Aorta (tissue), 5 donors: Measurements from ENCODE around the gene OPTC. TPM values are rescaled to one million over a fixed set of nuclear protein-coding genes. Genes with fewer than 3 reads are reported as not detected.

ENCODE experiments used
- ATAC-seq: fragments of 200-7000 bp; cut with Tn5 transposase; one replicate; pipeline ENCODE4 v1.9.1; 2022; ENCODE audit warnings: moderate library complexity; ENCODE audit not compliant: low FRiP score
- DNase-seq, 2 donors: peaks; one replicate each; pipeline ENCODE4 v3.0.0-alpha.2; 2020
- H3K27ac ChIP-seq, 2 donors: one replicate each; pipeline ENCODE4 v1.5.1; 2013; ENCODE audit warnings: low read length in 2 of 2, mild to moderate bottlenecking in 2 of 2, moderate library complexity in 2 of 2, control low read depth in 1 of 2, inconsistent platforms in 1 of 2, low read depth in 1 of 2
- H3K27me3 ChIP-seq, 2 donors: one replicate each; pipeline ENCODE4 v1.6.1; 2013; ENCODE audit warnings: control low read depth in 1 of 2, low read length in 1 of 2, mild to moderate bottlenecking in 1 of 2, moderate library complexity in 1 of 2; ENCODE audit not compliant: insufficient read depth in 2 of 2, control insufficient read depth in 1 of 2
- H3K36me3 ChIP-seq, 2 donors: one replicate each; pipeline ENCODE4 v1.6.1; 2013; ENCODE audit warnings: control low read depth in 1 of 2, low read length in 1 of 2, mild to moderate bottlenecking in 1 of 2; ENCODE audit not compliant: insufficient read depth in 2 of 2, control insufficient read depth in 1 of 2
- H3K4me1 ChIP-seq, 2 donors: one replicate each; pipeline ENCODE4 v1.6.1; 2013; ENCODE audit warnings: low read length in 2 of 2, control low read depth in 1 of 2, mild to moderate bottlenecking in 1 of 2, moderate library complexity in 1 of 2; ENCODE audit not compliant: insufficient read depth in 2 of 2, control insufficient read depth in 1 of 2
- H3K4me3 ChIP-seq, 2 donors: one replicate each; pipeline ENCODE4 v1.5.1; 2013; ENCODE audit warnings: low read length in 2 of 2, control low read depth in 1 of 2, mild to moderate bottlenecking in 1 of 2
- H3K9me3 ChIP-seq: one replicate; pipeline ENCODE4 v1.6.1; 2013; ENCODE audit warnings: mild to moderate bottlenecking, low read length; ENCODE audit not compliant: control insufficient read depth
- WGBS, 2 donors: extraction: QIAGEN DNeasy Blood & Tissue Kit; methylation state at CpG; one replicate each; pipeline ENCODE4 v1.1.7; 2013; 5-methylcytosine and 5-hydroxymethylcytosine counted together
- intact Hi-C, 2 donors: fragments of 100-400 bp; cut with DNase I; formaldehyde crosslinking; loops; one replicate each; pipeline versions ENCODE4 v1.14.2 to v1.15.0; 2022
- polyA plus RNA-seq, 2 donors: library from polyadenylated mRNA; stranded (reverse); fragments of 200-250 nt; gene quantifications; one replicate each; pipeline ENCODE4 v1.2.3, GENCODE V29; 2013
- total RNA-seq, 2 donors: library from RNA; stranded (reverse); fragmentation: NEBNext Ultra II Directional; extraction: Animal tissue kit (Norgen Biotek cat#: 25700); gene quantifications; one replicate each; pipeline ENCODE4 v1.2.1, GENCODE V29; 2021
- donor health status: healthy with polysubstance abuse.
- donor health status: Bipolar disorder and iron deficiency.
- donor health status: DM: no; HTN: no; CAD: no.
- donor health status: DM: no; HTN: no; CAD: no.
- donor health status: DM: yes; HTN: yes; CAD: no.

Gene OPTC
- total and polyA plus RNA-seq, 4 donors: 0.56 TPM; not detected in 3

- Histone ChIP-seq H3K36me3 (no peaks in the 10 kb centered on the region), H3K27me3 (no peaks in the 10 kb centered on the region), H3K27ac (no peak overlapping the region), H3K4me1 (peaks cover 2 to 9% of the 10 kb centered on the region in 2 donors), H3K4me3 (no peak overlapping the region), H3K9me3 (no peaks in the 10 kb centered on the region)
- WGBS, 2 donors: 85 to 89% methylated on average over 4 of the region's 4 CpGs
- ATAC-seq: no peak
- no peak for DNase-seq
- intact Hi-C loops: no loop called here
These were observed 53.2 kb downstream of the OPTC start for GRCh38 chr1:203547147-203547546.

DNA sequence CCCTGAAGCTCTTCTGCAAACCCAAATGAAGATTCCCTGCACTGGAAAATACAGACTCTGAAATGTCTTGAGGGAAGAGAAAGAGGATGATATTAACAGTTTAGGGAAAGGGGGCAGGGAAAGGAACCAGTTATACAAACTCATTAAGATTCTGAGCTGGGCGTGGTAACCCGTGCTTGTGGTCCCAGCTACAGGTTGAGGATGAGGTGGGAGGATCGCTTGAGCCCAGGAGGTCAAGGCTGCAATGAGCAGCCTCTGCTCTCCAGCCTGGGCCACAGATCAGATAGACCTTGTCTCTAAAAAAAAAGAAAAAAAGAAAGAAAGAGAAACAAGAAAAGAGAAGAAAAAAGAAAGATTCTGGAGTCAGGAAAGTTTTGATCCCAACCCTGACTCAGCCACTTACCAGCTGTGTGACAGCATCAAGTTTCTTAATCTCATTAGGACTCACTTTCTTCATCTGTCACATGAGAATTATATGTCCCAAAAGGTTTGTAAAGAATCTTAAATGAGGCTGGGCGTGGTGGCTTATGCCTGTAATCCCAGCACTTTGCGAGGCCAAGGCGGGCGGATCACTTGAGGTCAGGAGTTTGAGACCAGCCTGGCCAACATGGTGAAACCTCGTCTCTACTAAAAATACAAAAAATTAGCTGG lies 53.9 kb downstream of the OPTC start:
- intact Hi-C loops: no loop called here
- 88 to 92% methylated on average over 8 of the region's 8 CpGs for WGBS, 2 donors
- H3K27me3 ChIP-seq: no peaks in the 10 kb centered on the region
- ATAC-seq (no peak), DNase-seq (no peak)
- no peak overlapping the region for H3K27ac ChIP-seq
- H3K4me3 ChIP-seq: no peak overlapping the region
- H3K4me1 ChIP-seq: peaks cover 2 to 9% of the 10 kb centered on the region in 2 donors
- no peaks in the 10 kb centered on the region for H3K36me3 ChIP-seq
- H3K9me3 ChIP-seq: no peaks in the 10 kb centered on the region

DNA sequence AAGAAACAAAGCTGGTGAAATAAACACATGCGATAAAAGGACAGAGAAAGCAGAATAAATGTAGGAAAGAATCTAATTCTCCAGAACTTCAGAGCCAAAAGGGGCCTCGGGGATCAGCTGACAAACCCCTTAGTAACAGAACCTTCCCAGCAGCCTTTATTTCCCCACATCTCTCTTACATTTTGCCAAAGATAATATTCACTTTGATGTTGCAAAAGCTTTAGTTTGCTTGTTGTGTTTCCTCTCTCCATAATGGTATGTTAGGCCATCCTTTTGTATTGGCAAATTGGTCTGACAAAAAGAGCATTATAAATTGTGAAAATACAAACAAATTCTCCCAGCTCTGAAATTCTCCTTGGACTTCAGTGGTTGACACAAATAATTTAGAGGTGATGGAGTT lies 54.9 kb downstream of the OPTC start:
- H3K27ac ChIP-seq: no peak overlapping the region
- intact Hi-C loops: no loop called here

DNA sequence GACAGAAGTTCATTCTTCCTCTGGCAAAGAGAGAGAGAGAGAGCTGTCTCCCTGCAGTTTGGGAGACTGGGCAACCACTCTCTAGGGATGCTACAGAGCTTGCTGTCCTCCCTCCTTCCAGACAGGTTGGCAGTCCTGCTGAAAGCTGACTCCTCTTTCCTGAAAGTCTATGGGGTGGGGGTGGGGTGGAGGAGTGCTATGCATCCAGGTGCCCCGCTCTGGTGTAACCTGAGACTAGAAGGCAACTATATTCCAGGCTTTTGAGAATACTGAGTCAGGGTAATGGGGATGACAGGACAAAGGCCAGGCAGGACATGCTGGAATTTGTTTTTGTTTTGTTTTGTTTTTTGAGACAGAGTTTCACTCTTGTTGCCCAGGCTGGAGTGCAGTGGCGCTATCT lies 55.4 kb downstream of the OPTC start:
- no peak for DNase-seq
- no peaks in the 10 kb centered on the region for H3K9me3 ChIP-seq
- intact Hi-C loops: no loop called here
- no peaks in the 10 kb centered on the region for H3K36me3 ChIP-seq
- ATAC-seq: no peak
- WGBS, 2 donors: 98 to 100% methylated on average over 2 of the region's 2 CpGs
- H3K4me1 ChIP-seq: peaks cover 2 to 9% of the 10 kb centered on the region in 2 donors
- H3K27ac ChIP-seq: no peak overlapping the region
- no peaks in the 10 kb centered on the region for H3K27me3 ChIP-seq
- no peak overlapping the region for H3K4me3 ChIP-seq

More for the DNA sequence above, 54.9 kb downstream of the OPTC start:
- no peak for DNase-seq
- Histone ChIP-seq H3K4me1 (peaks cover 2 to 9% of the 10 kb centered on the region in 2 donors), H3K27me3 (no peaks in the 10 kb centered on the region), H3K9me3 (no peaks in the 10 kb centered on the region), H3K36me3 (no peaks in the 10 kb centered on the region), H3K4me3 (no peak overlapping the region)
- no peak for ATAC-seq
- WGBS, 2 donors: 52 to 53% methylated on average over 2 of the region's 2 CpGs

- Histone ChIP-seq H3K4me1 (peaks cover 0 to 5% of the 10 kb centered on the region in 2 donors), H3K27ac (no peak overlapping the region), H3K9me3 (no peaks in the 10 kb centered on the region), H3K27me3 (no peaks in the 10 kb centered on the region), H3K36me3 (no peaks in the 10 kb centered on the region), H3K4me3 (no peak overlapping the region)
- DNase-seq: no peak
- WGBS, 2 donors: 93 to 94% methylated on average over 1 of the region's 1 CpG
- intact Hi-C loops: no loop called here
- no peak for ATAC-seq
These were observed 56.9 kb downstream of the OPTC start for GRCh38 chr1:203550846-203551245.

GRCh38 chr1:203551550-203551949 lies 57.6 kb downstream of the OPTC start:
- WGBS, 2 donors: 59 to 61% methylated on average over 5 of the region's 5 CpGs
- H3K27ac ChIP-seq: no peak overlapping the region
- intact Hi-C loops: no loop called here
- H3K36me3 ChIP-seq: no peaks in the 10 kb centered on the region
- H3K27me3 ChIP-seq: no peaks in the 10 kb centered on the region
- H3K4me3 ChIP-seq: no peak overlapping the region
- no peak for DNase-seq
- ATAC-seq: no peak
- H3K4me1 ChIP-seq: peaks cover 0 to 5% of the 10 kb centered on the region in 2 donors
- H3K9me3 ChIP-seq: no peaks in the 10 kb centered on the region

GRCh38 chr1:203553496-203553895 lies 59.5 kb downstream of the OPTC start:
- Histone ChIP-seq H3K36me3 (no peaks in the 10 kb centered on the region), H3K9me3 (no peaks in the 10 kb centered on the region), H3K4me3 (no peak overlapping the region), H3K27me3 (no peaks in the 10 kb centered on the region), H3K27ac (peak overlapping the region in 1 of 2 donors; percentile 58), H3K4me1 (peaks cover 3 to 8% of the 10 kb centered on the region in 2 donors)
- ATAC-seq (no peak), DNase-seq (no peak)
- WGBS, 2 donors: 93% methylated on average over 4 of the region's 4 CpGs
- intact Hi-C loops: no loop called here

DNA sequence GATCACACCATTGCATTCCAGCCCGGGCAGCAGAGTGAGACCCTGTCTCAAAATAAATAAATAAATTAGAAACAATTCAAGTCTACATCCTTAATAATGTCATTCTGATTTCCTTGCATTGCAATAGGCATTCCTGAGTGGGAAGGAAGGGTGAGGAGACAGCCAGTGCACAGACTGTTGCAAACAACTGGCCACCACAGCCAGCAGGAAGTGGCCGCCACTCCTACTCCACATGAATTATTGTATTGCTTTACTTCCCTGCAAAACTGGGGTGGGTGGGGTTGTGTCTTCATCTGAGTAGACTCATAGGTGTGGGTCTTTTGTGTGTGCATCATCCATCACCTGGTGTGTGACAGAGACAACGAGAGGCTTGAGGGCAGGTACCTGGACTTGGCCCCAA lies 60.1 kb downstream of the OPTC start:
- H3K4me3 ChIP-seq: no peak overlapping the region
- WGBS, 2 donors: 84 to 85% methylated on average over 3 of the region's 3 CpGs
- no peaks in the 10 kb centered on the region for H3K9me3 ChIP-seq
- ATAC-seq (no peak), DNase-seq (no peak)
- intact Hi-C loops: no loop called here
- H3K36me3 ChIP-seq: no peaks in the 10 kb centered on the region
- H3K27ac ChIP-seq: peak overlapping the region in 1 of 2 donors; percentile 28
- H3K27me3 ChIP-seq: no peaks in the 10 kb centered on the region
- H3K4me1 ChIP-seq: peaks cover 3 to 8% of the 10 kb centered on the region in 2 donors

DNA sequence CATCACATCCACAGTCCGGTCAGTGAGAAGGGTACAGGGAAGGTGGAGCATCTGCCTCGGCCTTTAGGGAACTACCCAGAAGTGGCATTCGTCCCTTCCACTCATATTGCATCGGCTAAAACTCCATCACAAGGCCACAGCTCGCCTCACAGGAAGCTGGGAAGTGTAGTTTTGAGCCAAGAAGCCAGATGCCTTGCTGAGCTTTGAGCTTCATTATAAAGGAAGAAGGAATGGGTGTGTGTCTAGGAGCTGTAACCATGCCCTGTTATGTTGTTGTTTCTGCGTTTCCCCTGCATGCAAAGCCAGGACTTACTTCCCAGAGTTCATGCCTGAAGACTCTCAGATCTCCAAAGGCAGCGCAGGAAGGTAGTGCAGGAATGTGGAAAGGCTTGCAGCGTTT lies 61.1 kb downstream of the OPTC start:
- Histone ChIP-seq H3K9me3 (no peaks in the 10 kb centered on the region), H3K4me3 (no peak overlapping the region), H3K27ac (peak overlapping the region; percentile 93 to 96), H3K4me1 (peaks cover 3 to 8% of the 10 kb centered on the region in 2 donors), H3K27me3 (no peaks in the 10 kb centered on the region), H3K36me3 (no peaks in the 10 kb centered on the region)
- WGBS, 2 donors: 26 to 29% methylated on average over 8 of the region's 8 CpGs
- no peak for ATAC-seq
- DNase-seq: no peak
- intact Hi-C loops: loop anchor here in 1 of 2 donors (5.0 kb wide), 1 partner anchor 48 kb away; no protein-coding TSS in a partner anchor
